Mesenchymal stem cell (in vitro differentiated cells and primary cell): ENCODE results near the gene NRG3.

ENCODE experiments used
- DNase-seq: peaks from one replicate; pipeline ENCODE4 v3.0.0-alpha.2; 2013
- H2AFZ ChIP-seq: one replicate; pipeline ENCODE4 v1.6.1; 2013; ENCODE audit warnings: low read depth, mild to moderate bottlenecking, control low read depth, inconsistent platforms, low read length, moderate library complexity
- H2AK5ac ChIP-seq: 2 replicates; pipeline ENCODE4 v1.6.1; 2013; ENCODE audit warnings: low read length, moderate library complexity, mild to moderate bottlenecking, inconsistent platforms; ENCODE audit not compliant: severe bottlenecking
- H2BK120ac ChIP-seq: one replicate; pipeline ENCODE4 v1.6.1; 2013; ENCODE audit warnings: low read depth, mild to moderate bottlenecking, inconsistent platforms, low read length, moderate library complexity
- H2BK12ac ChIP-seq, 2 experiments: one replicate each; pipeline ENCODE4 v1.6.1; 2013; ENCODE audit warnings: inconsistent platforms in 2 of 2, low read length in 2 of 2, mild to moderate bottlenecking in 2 of 2, moderate library complexity in 2 of 2, control low read depth in 1 of 2
- H2BK15ac ChIP-seq: one replicate; pipeline ENCODE4 v1.6.1; 2013; ENCODE audit warnings: mild to moderate bottlenecking, low read depth, inconsistent platforms; ENCODE audit not compliant: poor library complexity, severe bottlenecking
- H2BK5ac ChIP-seq: 2 replicates; pipeline ENCODE4 v1.6.1; 2013; ENCODE audit warnings: low read depth, mild to moderate bottlenecking, low read length, control low read depth, inconsistent platforms; ENCODE audit not compliant: poor library complexity, severe bottlenecking
- H3K14ac ChIP-seq, 2 experiments: one replicate each; pipeline ENCODE4 v1.6.1; 2013; ENCODE audit warnings: inconsistent platforms in 2 of 2, low read length in 2 of 2, control low read depth in 1 of 2, mild to moderate bottlenecking in 1 of 2, moderate library complexity in 1 of 2
- H3K18ac ChIP-seq, 2 experiments: one replicate each; pipeline ENCODE4 v1.6.1; 2013; ENCODE audit warnings: inconsistent platforms in 2 of 2, low read length in 2 of 2, control low read depth in 1 of 2, low read depth in 1 of 2, mild to moderate bottlenecking in 1 of 2
- H3K23ac ChIP-seq, 2 experiments: one replicate each; pipeline ENCODE4 v1.6.1; 2013; ENCODE audit warnings: inconsistent platforms in 2 of 2, low read length in 2 of 2, mild to moderate bottlenecking in 2 of 2, moderate library complexity in 2 of 2, control low read depth in 1 of 2
- H3K27ac ChIP-seq: 2 replicates; pipeline ENCODE4 v1.5.1; 2013; ENCODE audit warnings: mild to moderate bottlenecking, moderate library complexity, low read length, control low read depth, inconsistent platforms; ENCODE audit not compliant: poor library complexity, severe bottlenecking
- H3K27me3 ChIP-seq, 2 experiments: 2 replicates each; pipeline versions ENCODE4 v1.6.1 to v1.7.0; 2013; ENCODE audit warnings: low read length in 2 of 2, mild to moderate bottlenecking in 2 of 2, moderate library complexity in 2 of 2, control low read depth in 1 of 2, inconsistent platforms in 1 of 2; ENCODE audit not compliant: control insufficient read depth in 1 of 2, insufficient read depth in 1 of 2
- H3K36me3 ChIP-seq, 2 experiments: 2 replicates each; pipeline versions ENCODE4 v1.6.1 to v1.7.0; 2013; ENCODE audit warnings: low read length in 2 of 2, control low read depth in 1 of 2, inconsistent platforms in 1 of 2, low read depth in 1 of 2, mild to moderate bottlenecking in 1 of 2; ENCODE audit not compliant: insufficient read depth in 2 of 2, control insufficient read depth in 1 of 2
- H3K4ac ChIP-seq, 2 experiments: one replicate each; pipeline ENCODE4 v1.6.1; 2013; ENCODE audit warnings: inconsistent platforms in 2 of 2, low read length in 2 of 2, mild to moderate bottlenecking in 2 of 2, moderate library complexity in 2 of 2, control low read depth in 1 of 2, low read depth in 1 of 2
- H3K4me1 ChIP-seq: 2 replicates; pipeline ENCODE4 v1.6.1; 2013; ENCODE audit warnings: low read depth, low read length, control low read depth; ENCODE audit not compliant: control insufficient read depth, insufficient read depth
- H3K4me2 ChIP-seq: 2 replicates; pipeline ENCODE4 v1.6.1; 2013; ENCODE audit warnings: low read length, mild to moderate bottlenecking, inconsistent platforms; ENCODE audit not compliant: poor library complexity, severe bottlenecking
- H3K4me3 ChIP-seq, 2 experiments: 2 replicates each; pipeline versions ENCODE4 v1.5.1 to v1.7.0; 2013; ENCODE audit warnings: low read length in 2 of 2, mild to moderate bottlenecking in 2 of 2, control low read depth in 1 of 2, low read depth in 1 of 2; ENCODE audit not compliant: insufficient read depth in 1 of 2
- H3K79me1 ChIP-seq: replicated peaks from 2 replicates; pipeline ENCODE4 v1.6.1; 2013; ENCODE audit warnings: mild to moderate bottlenecking, control low read depth, low read length, inconsistent platforms; ENCODE audit not compliant: poor library complexity, severe bottlenecking
- H3K9ac ChIP-seq: 2 replicates; pipeline ENCODE4 v1.7.0; 2013; ENCODE audit warnings: mild to moderate bottlenecking, low read length, moderate library complexity
- H3K9me3 ChIP-seq: 2 replicates; pipeline ENCODE4 v1.7.0; 2013; ENCODE audit warnings: mild to moderate bottlenecking, low read length; ENCODE audit not compliant: control insufficient read depth
- H4K8ac ChIP-seq: one replicate; pipeline ENCODE4 v1.6.1; 2013; ENCODE audit warnings: inconsistent platforms, mild to moderate bottlenecking, low read length, moderate library complexity
- H4K91ac ChIP-seq: one replicate; pipeline ENCODE4 v1.6.1; 2013; ENCODE audit warnings: mild to moderate bottlenecking, low read length, inconsistent platforms
- whole genome bisulfite sequencing: methylation state at CpG from one replicate; pipeline ENCODE4 v1.1.7; 2013; ENCODE audit warnings: mixed read lengths; 5-methylcytosine and 5-hydroxymethylcytosine counted together

NRG3 gene

GRCh38 chr10:82850191-82850590, 975.2 kb downstream of the NRG3 start:
- no peak overlapping the region for H2BK15ac ChIP-seq
- no peak overlapping the region for H3K4me3 ChIP-seq
- no peak overlapping the region for H3K4ac ChIP-seq
- no peak overlapping the region for H3K14ac ChIP-seq
- H3K27ac ChIP-seq = no peak overlapping the region
- WGBS = 76% methylated on average over 4 of the region's 4 CpGs
- no peak overlapping the region for H2BK12ac ChIP-seq
- no peaks in the 10 kb centered on the region for H3K27me3 ChIP-seq
- H2BK5ac ChIP-seq = no peak overlapping the region
- H3K18ac ChIP-seq = no peak overlapping the region
- no peak overlapping the region for H2AK5ac ChIP-seq
- H3K23ac ChIP-seq = no peak overlapping the region
- H2AFZ ChIP-seq = no peak overlapping the region
- no peak overlapping the region for H4K8ac ChIP-seq
- no peak overlapping the region for H4K91ac ChIP-seq
- DNase-seq = no peak
- H3K79me1 ChIP-seq = no peaks in the 10 kb centered on the region
- no peak overlapping the region for H3K4me2 ChIP-seq
- H2BK120ac ChIP-seq = no peak overlapping the region
- no peaks in the 10 kb centered on the region for H3K4me1 ChIP-seq
- no peak overlapping the region for H3K9ac ChIP-seq
- H3K36me3 ChIP-seq = no peaks in the 10 kb centered on the region
- no peaks in the 10 kb centered on the region for H3K9me3 ChIP-seq

- Histone ChIP-seq H3K14ac (no peak overlapping the region), H2AK5ac (no peak overlapping the region), H3K4me1 (no peaks in the 10 kb centered on the region), H3K79me1 (no peaks in the 10 kb centered on the region), H3K4ac (no peak overlapping the region), H2BK5ac (no peak overlapping the region), H3K4me2 (no peak overlapping the region), H3K27me3 (peaks cover 0 to 6% of the 10 kb centered on the region in 2 experiments), H3K4me3 (no peak overlapping the region), H3K36me3 (no peaks in the 10 kb centered on the region), H2AFZ (no peak overlapping the region), H3K9me3 (no peaks in the 10 kb centered on the region), H4K91ac (no peak overlapping the region), H2BK120ac (no peak overlapping the region), H2BK12ac (no peak overlapping the region), H3K23ac (no peak overlapping the region), H3K18ac (no peak overlapping the region), H4K8ac (no peak overlapping the region), H2BK15ac (no peak overlapping the region), H3K27ac (no peak overlapping the region), H3K9ac (no peak overlapping the region)
- no peak for DNase-seq
- WGBS = 46% methylated on average over 3 of the region's 3 CpGs
These were observed 982.1 kb downstream of the NRG3 start for GRCh38 chr10:82856957-82857613.

GRCh38 chr10:82861889-82862288, 986.9 kb downstream of the NRG3 start:
- H2AFZ ChIP-seq = no peak overlapping the region
- DNase-seq = no peak
- H3K18ac ChIP-seq = no peak overlapping the region
- H3K23ac ChIP-seq = no peak overlapping the region
- no peak overlapping the region for H4K91ac ChIP-seq
- H2BK12ac ChIP-seq = no peak overlapping the region
- H2BK5ac ChIP-seq = no peak overlapping the region
- no peak overlapping the region for H4K8ac ChIP-seq
- no peak overlapping the region for H3K4me2 ChIP-seq
- no peaks in the 10 kb centered on the region for H3K4me1 ChIP-seq
- no peak overlapping the region for H3K4ac ChIP-seq
- no peak overlapping the region for H2BK120ac ChIP-seq
- no peaks in the 10 kb centered on the region for H3K9me3 ChIP-seq
- H3K79me1 ChIP-seq = no peaks in the 10 kb centered on the region
- no peaks in the 10 kb centered on the region for H3K36me3 ChIP-seq
- no peak overlapping the region for H3K9ac ChIP-seq
- WGBS = 88% methylated on average over 2 of the region's 2 CpGs
- no peak overlapping the region for H3K4me3 ChIP-seq
- no peak overlapping the region for H2BK15ac ChIP-seq
- peaks cover 0 to 6% of the 10 kb centered on the region in 2 experiments for H3K27me3 ChIP-seq
- no peak overlapping the region for H3K14ac ChIP-seq
- no peak overlapping the region for H3K27ac ChIP-seq
- no peak overlapping the region for H2AK5ac ChIP-seq

- Histone ChIP-seq H3K4me3 (no peak overlapping the region), H3K18ac (no peak overlapping the region), H3K79me1 (no peaks in the 10 kb centered on the region), H2BK15ac (no peak overlapping the region), H4K8ac (no peak overlapping the region), H3K14ac (no peak overlapping the region), H3K9me3 (no peaks in the 10 kb centered on the region), H3K36me3 (no peaks in the 10 kb centered on the region), H3K9ac (no peak overlapping the region), H3K23ac (no peak overlapping the region), H2BK12ac (no peak overlapping the region), H2AK5ac (no peak overlapping the region), H2BK120ac (no peak overlapping the region), H3K27me3 (no peaks in the 10 kb centered on the region), H3K4me1 (no peaks in the 10 kb centered on the region), H3K4me2 (no peak overlapping the region), H3K4ac (no peak overlapping the region), H3K27ac (no peak overlapping the region), H2BK5ac (no peak overlapping the region), H4K91ac (no peak overlapping the region), H2AFZ (no peak overlapping the region)
- DNase-seq = no peak
- WGBS = no CpG with 5 or more reads among the region's 1 CpG
These were observed 990.4 kb downstream of the NRG3 start for GRCh38 chr10:82865366-82865765.
